GM12878 (cell line): ENCODE data around the gene RAB34. TPM values are rescaled to one million over a fixed set of nuclear protein-coding genes. Genes with fewer than 3 reads are reported as not detected.

Source experiments
- ATAC-seq: fragments of 200-7000 bp; cut with Tn5 transposase; 3 replicates; pipeline ENCODE4 v1.9.1; 2020; ENCODE audit warnings: mild to moderate bottlenecking, moderate library complexity
- BruUV-seq: library from RNA; stranded (reverse); fragments of 400-500 nt; replicated peaks from 2 replicates; lab custom pipeline; 2021; lab: Mats Ljungman, UMichigan
- CTCF ChIA-PET: fragments of 300-600 bp; sonication (Branson Sonifier 250); formaldehyde crosslinking; extraction: SDS; loops from one replicate; lab custom pipeline; 2021; ENCODE audit warnings: inconsistent platforms; lab: Yijun Ruan, JAX
- POLR2A ChIA-PET: fragments of 350-600 bp; formaldehyde crosslinking; extraction: SDS; loops from one replicate; lab custom pipeline; 2021; ENCODE audit warnings: inconsistent platforms; lab: Charles Lee
- RAD21 ChIA-PET: fragments of 300-600 bp; sonication (Branson Sonifier 250); formaldehyde crosslinking; loops from one replicate; lab custom pipeline; 2023; ENCODE audit warnings: antibody characterized with exemption; ENCODE audit not compliant: unreplicated experiment; lab: Charles Lee
- SMC1A ChIA-PET: fragments of 300-600 bp; sonication (Branson Sonifier 250); formaldehyde crosslinking; loops from one replicate; lab custom pipeline; 2023; ENCODE audit not compliant: unreplicated experiment, uncharacterized antibody; lab: Charles Lee
- DNase-seq: peaks from one replicate; pipeline ENCODE4 v3.0.0-alpha.2; 2011; ENCODE audit warnings: low read depth, low spot score
- FAIRE-seq: peaks from 3 replicates; lab custom pipeline; 2011; peaks lifted over from hg19 to GRCh38; lab: Jason Lieb, UNC
- H2AFZ ChIP-seq: 2 replicates; pipeline ENCODE4 v1.6.0; 2011; ENCODE audit warnings: low read depth, low read length, control low read depth; ENCODE audit not compliant: control insufficient read depth
- H3K27ac ChIP-seq: 2 replicates; pipeline ENCODE4 v1.5.1; 2011; ENCODE audit warnings: control low read depth; ENCODE audit not compliant: control insufficient read depth, insufficient read depth
- H3K27me3 ChIP-seq, 2 experiments: replicated peaks in 1 of 2; 2 replicates each; pipeline versions ENCODE4 v1.6.0 to v1.6.1; 2011; ENCODE audit warnings: low read length in 1 of 2; ENCODE audit not compliant: control insufficient read depth in 2 of 2, insufficient read depth in 2 of 2
- H3K36me3 ChIP-seq, 2 experiments: 2 replicates each; pipeline ENCODE4 v1.5.1; 2011; ENCODE audit warnings: low read length in 1 of 2; ENCODE audit not compliant: control insufficient read depth in 2 of 2, insufficient read depth in 2 of 2
- H3K4me1 ChIP-seq: 2 replicates; pipeline ENCODE4 v1.6.1; 2011; ENCODE audit warnings: mild to moderate bottlenecking, low read length, moderate library complexity, mixed read lengths; ENCODE audit not compliant: control insufficient read depth, insufficient read depth
- H3K4me2 ChIP-seq: 2 replicates; pipeline ENCODE4 v1.6.0; 2011; ENCODE audit warnings: control low read depth; ENCODE audit not compliant: control insufficient read depth, insufficient read depth
- H3K4me3 ChIP-seq: fragments of 200-600 bp; sonication (generic); 2 replicates; pipeline ENCODE4 v1.5.1; 2016
- H3K79me2 ChIP-seq: 2 replicates; pipeline ENCODE4 v1.6.0; 2011; ENCODE audit warnings: low read length; ENCODE audit not compliant: control insufficient read depth, insufficient read depth
- H3K9ac ChIP-seq: 2 replicates; pipeline ENCODE4 v1.8.0; 2011; ENCODE audit warnings: low read length, control low read depth, mixed read lengths; ENCODE audit not compliant: control insufficient read depth, insufficient read depth
- H3K9me3 ChIP-seq: replicated peaks from 3 replicates; pipeline ENCODE4 v1.5.1; 2011; ENCODE audit warnings: mild to moderate bottlenecking, low read length; ENCODE audit not compliant: control insufficient read depth, insufficient read depth
- H4K20me1 ChIP-seq: 2 replicates; pipeline ENCODE4 v1.6.0; 2011; ENCODE audit not compliant: control insufficient read depth, insufficient read depth
- BMI1 ChIP-seq: fragments of 450-650 bp; IDR thresholded peaks from 2 replicates; pipeline ENCODE4 v1.6.1; 2016; ENCODE audit warnings: mild to moderate bottlenecking, moderate library complexity, borderline replicate concordance
- BRCA1 ChIP-seq: IDR thresholded peaks from 2 replicates; pipeline ENCODE4 v1.6.1; 2011; ENCODE audit warnings: low read depth, low read length, improper control_type of control experiment
- CHD1 ChIP-seq: IDR thresholded peaks from 2 replicates; pipeline ENCODE4 v1.6.1; 2012; ENCODE audit warnings: low read depth, low read length, improper control_type of control experiment
- CHD4 ChIP-seq: fragments of 200-600 bp; sonication (generic); IDR thresholded peaks from 2 replicates; pipeline ENCODE4 v1.6.1; 2016; ENCODE audit warnings: mild to moderate bottlenecking
- EZH2 ChIP-seq: IDR thresholded peaks from 2 replicates; pipeline ENCODE4 v1.6.1; 2012; ENCODE audit warnings: low read depth, mild to moderate bottlenecking, control low read depth, inconsistent platforms, low read length, borderline replicate concordance; ENCODE audit not compliant: control insufficient read depth
- FOXK2 ChIP-seq: fragments of 450-650 bp; IDR thresholded peaks from 2 replicates; pipeline ENCODE4 v1.6.1; 2017; ENCODE audit warnings: mild to moderate bottlenecking, moderate library complexity
- FOXM1 ChIP-seq: IDR thresholded peaks from 2 replicates; pipeline ENCODE4 v1.6.1; 2012; ENCODE audit warnings: low read depth, mild to moderate bottlenecking, inconsistent platforms, low read length, moderate library complexity
- KAT2A ChIP-seq: conservative IDR thresholded peaks from 2 replicates; pipeline ENCODE4 v1.6.1; 2011; ENCODE audit warnings: low read depth, low read length; ENCODE audit not compliant: control insufficient read depth
- PML ChIP-seq: IDR thresholded peaks from 2 replicates; pipeline ENCODE4 v1.6.1; 2012; ENCODE audit warnings: low read length, inconsistent platforms
- TAF1 ChIP-seq: IDR thresholded peaks from 2 replicates; pipeline ENCODE4 v1.6.1; 2011; ENCODE audit warnings: mild to moderate bottlenecking, low read depth, low read length, borderline replicate concordance
- TCF7 ChIP-seq: IDR thresholded peaks from 2 replicates; pipeline ENCODE4 v1.6.1; 2014; ENCODE audit warnings: antibody characterized with exemption, borderline replicate concordance
- WRNIP1 ChIP-seq: IDR thresholded peaks from 2 replicates; pipeline ENCODE4 v1.6.1; 2011; ENCODE audit warnings: low read depth, low read length, improper control_type of control experiment, borderline replicate concordance
- ZNF24 ChIP-seq: fragments of 450-650 bp; IDR thresholded peaks from 2 replicates; pipeline ENCODE4 v1.6.1; 2017; ENCODE audit warnings: antibody characterized with exemption, mild to moderate bottlenecking
- ZNF274 ChIP-seq: IDR thresholded peaks from one replicate; pipeline ENCODE4 v1.8.0; 2011; ENCODE audit not compliant: insufficient read length, insufficient read depth
- WGBS: methylation state at CpG from one replicate; pipeline ENCODE4 v1.1.6; 2016; ENCODE audit warnings: low lambda C conversion rate; ENCODE audit not compliant: insufficient replicate concordance, insufficient coverage; ENCODE audit errors: missing lambda C conversion rate; 5-methylcytosine and 5-hydroxymethylcytosine counted together
- in situ Hi-C: fragments of 300-500 bp; cut with MboI; formaldehyde crosslinking; loops from 9 replicates; pipeline ENCODE4 v1.14.3; 2018; ENCODE audit warnings: mixed read lengths
- intact Hi-C: fragments of 100-400 bp; cut with micrococcal nuclease; formaldehyde crosslinking; loops from one replicate; pipeline ENCODE4 v1.14.2; 2022; ENCODE audit not compliant: unreplicated experiment
- polyA plus RNA-seq, 11 experiments: library from polyadenylated mRNA; depleted of rRNA in 4 of 11; unstranded in 6 of 11; stranded (reverse) in 5 of 11; fragments of >200 nt; fragmentation: Nextera tagmentation in 4 of 11; fragmentation: Illumina TruSeq in 1 of 11; extraction: Ambion mirVana in 4 of 11; extraction: Trizol in 1 of 11; gene quantifications; 1 replicate in 1 of 11; 2 replicates in 10 of 11; pipeline versions ENCODE4 v1.2.1 to v1.2.3, GENCODE V29; 2011 to 2016; ENCODE audit warnings: inconsistent platforms in 2 of 11, missing spikeins in 2 of 11, low read depth in 1 of 11
- total RNA-seq, 4 experiments: library from RNA; depleted of rRNA in 3 of 4; stranded (reverse); fragments of >200 nt in 3 of 4; fragmentation: Illumina TruSeq in 1 of 4; extraction: Trizol in 1 of 4; gene quantifications; 2 replicates each; pipeline versions ENCODE4 v1.2.1 to v1.2.3, GENCODE V29; 2013 to 2021
- TF ChIP-seq, protein P1 (sequence below): fragments of 450-650 bp; IDR thresholded peaks from 2 replicates; pipeline ENCODE4 v1.6.1; 2017; ENCODE audit warnings: antibody characterized with exemption, mild to moderate bottlenecking, moderate library complexity
- TF ChIP-seq, protein P2 (sequence below): fragments of 450-650 bp; IDR thresholded peaks from 2 replicates; pipeline ENCODE4 v1.6.1; 2016; ENCODE audit warnings: mild to moderate bottlenecking

RAB34 gene
- total and polyA plus RNA-seq, 10 of the 15 experiments (the other 5 are each of a cell fraction or from before 2014, with no cell fraction given), result 0.37 to 46.4 (median 32.8) TPM

DNA sequence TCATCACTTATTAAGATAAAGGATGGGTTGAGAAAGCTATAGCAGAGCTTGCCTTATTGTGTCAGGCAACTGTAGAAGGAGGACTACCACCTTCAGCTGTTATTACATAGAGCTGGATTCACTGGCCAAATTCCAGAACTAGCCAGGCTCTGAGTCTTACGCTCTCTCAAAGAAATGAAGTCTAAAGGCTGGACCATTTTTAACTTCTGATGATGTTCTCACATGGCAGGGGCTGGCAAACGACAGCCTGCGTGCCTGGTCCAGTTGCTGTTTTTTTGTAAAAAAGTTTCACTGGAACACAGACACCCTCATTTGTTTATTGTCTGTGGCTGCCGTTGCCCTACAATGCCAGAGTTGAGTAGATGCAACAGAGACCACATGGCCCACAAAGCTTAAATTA is 47.4 kb upstream of the RAB34 start:
- RAD21 ChIA-PET, result interaction anchor here (0.9 to 6.1 kb wide), 12 partner anchors 38 to 186 kb away, joined by 3 to 109 read pairs (median 21); partner anchors contain the start of genes FAM222B, FLOT2, NEK8 and PHF12
- H3K36me3 ChIP-seq, result peaks cover 5 to 10% of the 10 kb centered on the region in 2 experiments
- POLR2A ChIA-PET, result interaction anchor here (0.9 to 3.6 kb wide), 4 partner anchors 38 to 185 kb away, joined by 3 to 19 read pairs (median 4); partner anchors contain the start of gene TLCD1
- CTCF ChIA-PET, result interaction anchor here (0.6 to 7.3 kb wide), 28 partner anchors 8 to 349 kb away, joined by 3 to 175 read pairs (median 18); partner anchors contain the start of genes DHRS13, ERAL1, FAM222B and FLOT2
- no peaks in the 10 kb centered on the region for H4K20me1 ChIP-seq
- DNase-seq (no peak), ATAC-seq (no peak), FAIRE-seq (no peak)
- H3K9me3 ChIP-seq, result no peaks in the 10 kb centered on the region
- H3K9ac ChIP-seq, result no peak overlapping the region
- intact Hi-C loops (no loop called here), in situ Hi-C loops (no loop called here)
- TF ChIP-seq KAT2A, result no peak
- no peak for TF ChIP-seq FOXK2
- TF ChIP-seq CHD4, result no peak
- TF ChIP-seq, protein P1, sequence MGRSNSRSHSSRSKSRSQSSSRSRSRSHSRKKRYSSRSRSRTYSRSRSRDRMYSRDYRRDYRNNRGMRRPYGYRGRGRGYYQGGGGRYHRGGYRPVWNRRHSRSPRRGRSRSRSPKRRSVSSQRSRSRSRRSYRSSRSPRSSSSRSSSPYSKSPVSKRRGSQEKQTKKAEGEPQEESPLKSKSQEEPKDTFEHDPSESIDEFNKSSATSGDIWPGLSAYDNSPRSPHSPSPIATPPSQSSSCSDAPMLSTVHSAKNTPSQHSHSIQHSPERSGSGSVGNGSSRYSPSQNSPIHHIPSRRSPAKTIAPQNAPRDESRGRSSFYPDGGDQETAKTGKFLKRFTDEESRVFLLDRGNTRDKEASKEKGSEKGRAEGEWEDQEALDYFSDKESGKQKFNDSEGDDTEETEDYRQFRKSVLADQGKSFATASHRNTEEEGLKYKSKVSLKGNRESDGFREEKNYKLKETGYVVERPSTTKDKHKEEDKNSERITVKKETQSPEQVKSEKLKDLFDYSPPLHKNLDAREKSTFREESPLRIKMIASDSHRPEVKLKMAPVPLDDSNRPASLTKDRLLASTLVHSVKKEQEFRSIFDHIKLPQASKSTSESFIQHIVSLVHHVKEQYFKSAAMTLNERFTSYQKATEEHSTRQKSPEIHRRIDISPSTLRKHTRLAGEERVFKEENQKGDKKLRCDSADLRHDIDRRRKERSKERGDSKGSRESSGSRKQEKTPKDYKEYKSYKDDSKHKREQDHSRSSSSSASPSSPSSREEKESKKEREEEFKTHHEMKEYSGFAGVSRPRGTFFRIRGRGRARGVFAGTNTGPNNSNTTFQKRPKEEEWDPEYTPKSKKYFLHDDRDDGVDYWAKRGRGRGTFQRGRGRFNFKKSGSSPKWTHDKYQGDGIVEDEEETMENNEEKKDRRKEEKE, result no peak
- no peak for TF ChIP-seq EZH2
- TF ChIP-seq BRCA1, result no peak
- TF ChIP-seq CHD1, result no peak
- no peak for TF ChIP-seq BMI1
- no peak for TF ChIP-seq WRNIP1
- no peak for TF ChIP-seq ZNF274
- no peak for TF ChIP-seq PML
- no peak for TF ChIP-seq ZNF24
- no peak for TF ChIP-seq TCF7
- no peak for TF ChIP-seq TAF1
- no peak for TF ChIP-seq FOXM1
- TF ChIP-seq, protein P2, sequence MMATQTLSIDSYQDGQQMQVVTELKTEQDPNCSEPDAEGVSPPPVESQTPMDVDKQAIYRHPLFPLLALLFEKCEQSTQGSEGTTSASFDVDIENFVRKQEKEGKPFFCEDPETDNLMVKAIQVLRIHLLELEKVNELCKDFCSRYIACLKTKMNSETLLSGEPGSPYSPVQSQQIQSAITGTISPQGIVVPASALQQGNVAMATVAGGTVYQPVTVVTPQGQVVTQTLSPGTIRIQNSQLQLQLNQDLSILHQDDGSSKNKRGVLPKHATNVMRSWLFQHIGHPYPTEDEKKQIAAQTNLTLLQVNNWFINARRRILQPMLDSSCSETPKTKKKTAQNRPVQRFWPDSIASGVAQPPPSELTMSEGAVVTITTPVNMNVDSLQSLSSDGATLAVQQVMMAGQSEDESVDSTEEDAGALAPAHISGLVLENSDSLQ, result no peak
- 73% methylated on average over 4 of the region's 4 CpGs for WGBS
- no peak overlapping the region for H3K27ac ChIP-seq
- no peak overlapping the region for H2AFZ ChIP-seq
- SMC1A ChIA-PET, result interaction anchor here (1.0 to 4.9 kb wide), 19 partner anchors 9 to 187 kb away, joined by 3 to 60 read pairs (median 7); partner anchors contain the start of genes DHRS13, FLOT2, NEK8 and PHF12
- no peak overlapping the region for H3K4me3 ChIP-seq
- no peaks in the 10 kb centered on the region for H3K27me3 ChIP-seq
- peaks cover 15% of the 10 kb centered on the region for H3K4me1 ChIP-seq
- no TSS peak for BruUV-seq
- no peaks in the 10 kb centered on the region for H3K79me2 ChIP-seq
- H3K4me2 ChIP-seq, result no peak overlapping the region
